Activated CD4-positive, alpha-beta memory T cell treated with anti-CD3 and anti-CD28 coated beads for 36 hours (primary cell): ENCODE data around the gene PLXNA2. TPM values are rescaled to one million over a fixed set of nuclear protein-coding genes. Genes with fewer than 3 reads are reported as not detected.

Experiments used
- CTCF ChIA-PET: fragments of 350-600 bp; sonication (Branson Sonifier 250); formaldehyde crosslinking; loops from one replicate; lab custom pipeline; 2021; ENCODE audit warnings: antibody characterized with exemption, inconsistent platforms; lab: Charles Lee
- POLR2A ChIA-PET: fragments of 350-600 bp; sonication (Branson Sonifier 250); formaldehyde crosslinking; loops from one replicate; lab custom pipeline; 2021; ENCODE audit warnings: antibody characterized with exemption; lab: Charles Lee
- DNase-seq: peaks from one replicate; pipeline ENCODE4 v3.0.0-alpha.2; 2020
- H3K27ac Mint-ChIP-seq: one replicate; pipeline ENCODE4 v1.8.0; 2021; ENCODE audit warnings: mixed read lengths
- H3K27me3 Mint-ChIP-seq: one replicate; pipeline ENCODE4 v1.8.0; 2021; ENCODE audit warnings: mixed read lengths
- H3K36me3 Mint-ChIP-seq: one replicate; pipeline ENCODE4 v1.8.0; 2021; ENCODE audit warnings: mixed read lengths
- H3K4me1 Mint-ChIP-seq: one replicate; pipeline ENCODE4 v1.8.0; 2021; ENCODE audit warnings: low read depth, mixed read lengths
- H3K4me3 Mint-ChIP-seq: one replicate; pipeline ENCODE4 v1.8.0; 2021; ENCODE audit warnings: mild to moderate bottlenecking, mixed read lengths
- H3K9me3 Mint-ChIP-seq: one replicate; pipeline ENCODE4 v1.8.0; 2021; ENCODE audit warnings: mixed read lengths
- intact Hi-C: fragments of 100-400 bp; cut with micrococcal nuclease; formaldehyde crosslinking; loops from one replicate; pipeline ENCODE4 v1.15.1; 2023
- total RNA-seq, 2 experiments: library from RNA; stranded (reverse); gene quantifications; one replicate each; pipeline ENCODE4 v1.2.3, GENCODE V29; 2021

The PLXNA2 gene
- total RNA-seq, 2 experiments from 2014 or later, result 0.29 to 0.34 TPM

- H3K4me3 Mint-ChIP-seq, result no peak overlapping the region
- intact Hi-C loops, result no loop called here
Observed at GRCh38 chr1:208008534-208008933, 235.7 kb downstream of the PLXNA2 start.

DNA sequence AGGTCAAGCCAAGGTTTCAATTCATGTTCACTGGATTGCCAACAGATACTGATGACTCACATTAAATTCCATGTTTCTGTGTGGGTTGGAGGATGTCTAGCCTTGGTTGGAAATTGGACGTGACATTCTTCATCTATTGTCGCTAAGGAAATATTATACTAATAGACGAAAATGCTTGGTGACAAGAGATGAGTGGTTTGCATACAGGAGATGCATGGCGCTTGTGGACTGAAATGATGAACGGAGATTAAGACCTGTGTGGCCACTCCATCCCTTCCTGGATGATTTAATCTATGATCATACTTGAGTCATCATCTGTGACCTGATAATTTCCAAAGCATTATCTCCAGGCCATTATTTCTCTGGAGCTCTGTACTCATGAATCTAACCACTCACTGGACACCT, 236.2 kb downstream of the PLXNA2 start:
- H3K27me3 Mint-ChIP-seq, result no peaks in the 10 kb centered on the region
- CTCF ChIA-PET, result interaction anchor here (1.3 to 4.8 kb wide), 2 partner anchors 10 to 45 kb away, joined by 3 to 26 read pairs; no protein-coding TSS in a partner anchor
- no peaks in the 10 kb centered on the region for H3K36me3 Mint-ChIP-seq
- H3K4me1 Mint-ChIP-seq, result no peaks in the 10 kb centered on the region
- no peak overlapping the region for H3K27ac Mint-ChIP-seq
- H3K4me3 Mint-ChIP-seq, result no peak overlapping the region
- POLR2A ChIA-PET, result no interaction called here
- H3K9me3 Mint-ChIP-seq, result no peaks in the 10 kb centered on the region
- intact Hi-C loops, result no loop called here
- no peak for DNase-seq

More at GRCh38 chr1:208008534-208008933, 235.7 kb downstream of the PLXNA2 start:
- H3K4me1 Mint-ChIP-seq, result no peaks in the 10 kb centered on the region
- H3K9me3 Mint-ChIP-seq, result no peaks in the 10 kb centered on the region
- H3K27me3 Mint-ChIP-seq, result no peaks in the 10 kb centered on the region
- POLR2A ChIA-PET, result interaction anchor here (1.1 kb wide), 1 partner anchor 45 kb away, joined by 3 read pairs; no protein-coding TSS in a partner anchor
- DNase-seq, result no peak
- H3K27ac Mint-ChIP-seq, result no peak overlapping the region
- H3K36me3 Mint-ChIP-seq, result no peaks in the 10 kb centered on the region
- CTCF ChIA-PET, result interaction anchor here (0.6 to 4.8 kb wide), 2 partner anchors 11 to 212 kb away, joined by 4 to 26 read pairs; no protein-coding TSS in a partner anchor

GRCh38 chr1:208007319-208007937, 236.8 kb downstream of the PLXNA2 start:
- H3K9me3 Mint-ChIP-seq, result no peaks in the 10 kb centered on the region
- no peak overlapping the region for H3K27ac Mint-ChIP-seq
- H3K4me1 Mint-ChIP-seq, result no peaks in the 10 kb centered on the region
- ChIA-PET CTCF (interaction anchor here (1.3 to 4.8 kb wide), 2 partner anchors 9 to 44 kb away, joined by 3 to 26 read pairs; no protein-coding TSS in a partner anchor), POLR2A (no interaction called here)
- H3K4me3 Mint-ChIP-seq, result no peak overlapping the region
- H3K36me3 Mint-ChIP-seq, result no peaks in the 10 kb centered on the region
- no peaks in the 10 kb centered on the region for H3K27me3 Mint-ChIP-seq
- no peak for DNase-seq
- intact Hi-C loops, result no loop called here

- intact Hi-C loops, result no loop called here
- no peaks in the 10 kb centered on the region for H3K9me3 Mint-ChIP-seq
- POLR2A ChIA-PET, result no interaction called here
- no peaks in the 10 kb centered on the region for H3K4me1 Mint-ChIP-seq
- H3K4me3 Mint-ChIP-seq, result no peak overlapping the region
- no peak for DNase-seq
- CTCF ChIA-PET, result interaction anchor here (0.6 to 4.8 kb wide), 2 partner anchors 8 to 16 kb away, joined by 3 to 26 read pairs; no protein-coding TSS in a partner anchor
- no peaks in the 10 kb centered on the region for H3K27me3 Mint-ChIP-seq
- no peak overlapping the region for H3K27ac Mint-ChIP-seq
- no peaks in the 10 kb centered on the region for H3K36me3 Mint-ChIP-seq
Observed at GRCh38 chr1:208006258-208006920, 237.8 kb downstream of the PLXNA2 start.

DNA sequence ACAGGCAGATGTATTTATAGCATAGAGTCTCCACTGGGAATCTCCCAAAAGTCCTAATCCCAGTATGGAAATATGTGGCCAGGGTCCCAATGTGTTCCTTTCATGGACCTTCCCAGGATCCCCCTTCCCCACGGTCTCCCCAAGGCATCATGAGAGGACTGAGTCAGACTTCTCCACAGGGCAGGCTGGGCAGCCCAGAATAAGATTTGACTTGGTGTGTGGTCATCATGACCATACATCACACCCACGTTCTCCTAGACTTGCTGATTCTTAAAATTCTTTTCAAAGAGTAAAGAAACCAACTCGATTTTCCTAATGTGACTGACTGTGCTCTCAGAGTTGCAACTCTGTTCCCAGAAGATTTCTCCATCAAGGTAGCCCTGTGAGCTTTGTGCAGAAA, 239.3 kb downstream of the PLXNA2 start:
- intact Hi-C loops, result no loop called here
- CTCF ChIA-PET, result no interaction called here

GRCh38 chr1:208003241-208003640, 240.9 kb downstream of the PLXNA2 start:
- CTCF ChIA-PET, result interaction anchor here (1.1 to 1.2 kb wide), 2 partner anchors 10 to 20 kb away, joined by 3 to 5 read pairs; no protein-coding TSS in a partner anchor
- no peak for DNase-seq
- POLR2A ChIA-PET, result no interaction called here
- H3K27ac Mint-ChIP-seq, result no peak overlapping the region
- H3K27me3 Mint-ChIP-seq, result no peaks in the 10 kb centered on the region
- no peaks in the 10 kb centered on the region for H3K9me3 Mint-ChIP-seq
- no peak overlapping the region for H3K4me3 Mint-ChIP-seq
- H3K4me1 Mint-ChIP-seq, result no peaks in the 10 kb centered on the region
- intact Hi-C loops, result no loop called here
- no peaks in the 10 kb centered on the region for H3K36me3 Mint-ChIP-seq

More for the DNA sequence above, 239.3 kb downstream of the PLXNA2 start:
- Mint-ChIP-seq H3K4me1 (no peaks in the 10 kb centered on the region), H3K27me3 (no peaks in the 10 kb centered on the region), H3K36me3 (no peaks in the 10 kb centered on the region), H3K4me3 (no peak overlapping the region), H3K27ac (no peak overlapping the region), H3K9me3 (no peaks in the 10 kb centered on the region)
- POLR2A ChIA-PET, result no interaction called here
- DNase-seq, result no peak

- H3K9me3 Mint-ChIP-seq, result no peaks in the 10 kb centered on the region
- H3K27ac Mint-ChIP-seq, result no peak overlapping the region
- no peak overlapping the region for H3K4me3 Mint-ChIP-seq
- no peaks in the 10 kb centered on the region for H3K36me3 Mint-ChIP-seq
- no peaks in the 10 kb centered on the region for H3K4me1 Mint-ChIP-seq
- DNase-seq, result no peak
- ChIA-PET POLR2A (no interaction called here), CTCF (interaction anchor here (0.9 kb wide), 1 partner anchor 10 kb away, joined by 3 read pairs; no protein-coding TSS in a partner anchor)
- intact Hi-C loops, result no loop called here
- H3K27me3 Mint-ChIP-seq, result no peaks in the 10 kb centered on the region
Observed at GRCh38 chr1:208002672-208003071, 241.5 kb downstream of the PLXNA2 start.

DNA sequence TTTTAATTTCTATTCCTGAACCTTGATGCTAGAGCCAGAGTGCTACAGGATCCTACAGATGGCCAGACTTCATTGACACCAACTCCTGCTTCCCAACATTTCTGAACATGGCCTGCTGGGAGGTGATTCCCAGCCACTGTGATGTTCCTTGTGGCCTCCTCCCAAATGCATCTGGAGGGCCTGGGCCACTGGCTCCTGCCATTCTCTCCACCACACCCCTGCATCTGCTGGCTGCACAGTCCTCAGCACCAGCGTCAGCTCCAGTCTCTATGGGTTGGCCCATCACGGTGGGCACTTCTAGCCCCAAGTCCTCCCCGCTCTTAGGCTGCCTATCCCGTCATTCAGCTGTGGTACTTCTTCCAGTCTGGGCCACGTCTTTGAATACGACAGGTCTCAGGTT, 242.1 kb downstream of the PLXNA2 start:
- no peak for DNase-seq
- POLR2A ChIA-PET, result no interaction called here
- Mint-ChIP-seq H3K4me3 (no peak overlapping the region), H3K9me3 (no peaks in the 10 kb centered on the region), H3K36me3 (no peaks in the 10 kb centered on the region), H3K27ac (no peak overlapping the region), H3K27me3 (no peaks in the 10 kb centered on the region), H3K4me1 (no peaks in the 10 kb centered on the region)
- intact Hi-C loops, result no loop called here
- CTCF ChIA-PET, result interaction anchor here (0.9 to 2.0 kb wide), 2 partner anchors 9 to 117 kb away, joined by 3 to 9 read pairs; no protein-coding TSS in a partner anchor

GRCh38 chr1:208000504-208000903, 243.7 kb downstream of the PLXNA2 start:
- Mint-ChIP-seq H3K4me1 (no peaks in the 10 kb centered on the region), H3K27me3 (no peaks in the 10 kb centered on the region), H3K27ac (no peak overlapping the region), H3K36me3 (no peaks in the 10 kb centered on the region), H3K9me3 (no peaks in the 10 kb centered on the region), H3K4me3 (no peak overlapping the region)
- intact Hi-C loops, result no loop called here
- DNase-seq, result no peak
- ChIA-PET POLR2A (no interaction called here), CTCF (interaction anchor here (1.1 to 3.2 kb wide), 5 partner anchors 21 to 245 kb away, joined by 3 to 12 read pairs (median 4); no protein-coding TSS in a partner anchor)

- Mint-ChIP-seq H3K36me3 (no peaks in the 10 kb centered on the region), H3K27me3 (peaks cover 1% of the 10 kb centered on the region), H3K4me3 (no peak overlapping the region), H3K27ac (no peak overlapping the region), H3K9me3 (no peaks in the 10 kb centered on the region), H3K4me1 (no peaks in the 10 kb centered on the region)
- DNase-seq, result no peak
- intact Hi-C loops, result no loop called here
- ChIA-PET POLR2A (no interaction called here), CTCF (interaction anchor here (1.0 to 3.2 kb wide), 6 partner anchors 22 to 245 kb away, joined by 3 to 19 read pairs (median 6); no protein-coding TSS in a partner anchor)
Observed at GRCh38 chr1:207999972-208000371, 244.2 kb downstream of the PLXNA2 start.

GRCh38 chr1:207999274-207999915, 244.8 kb downstream of the PLXNA2 start:
- H3K27ac Mint-ChIP-seq, result no peak overlapping the region
- H3K4me3 Mint-ChIP-seq, result no peak overlapping the region
- DNase-seq, result no peak
- H3K36me3 Mint-ChIP-seq, result no peaks in the 10 kb centered on the region
- ChIA-PET POLR2A (no interaction called here), CTCF (interaction anchor here (0.6 to 3.2 kb wide), 7 partner anchors 36 to 1176 kb away, joined by 3 to 19 read pairs (median 3); no protein-coding TSS in a partner anchor)
- no peaks in the 10 kb centered on the region for H3K4me1 Mint-ChIP-seq
- intact Hi-C loops, result no loop called here
- H3K27me3 Mint-ChIP-seq, result peaks cover 1% of the 10 kb centered on the region
- H3K9me3 Mint-ChIP-seq, result no peaks in the 10 kb centered on the region

DNA sequence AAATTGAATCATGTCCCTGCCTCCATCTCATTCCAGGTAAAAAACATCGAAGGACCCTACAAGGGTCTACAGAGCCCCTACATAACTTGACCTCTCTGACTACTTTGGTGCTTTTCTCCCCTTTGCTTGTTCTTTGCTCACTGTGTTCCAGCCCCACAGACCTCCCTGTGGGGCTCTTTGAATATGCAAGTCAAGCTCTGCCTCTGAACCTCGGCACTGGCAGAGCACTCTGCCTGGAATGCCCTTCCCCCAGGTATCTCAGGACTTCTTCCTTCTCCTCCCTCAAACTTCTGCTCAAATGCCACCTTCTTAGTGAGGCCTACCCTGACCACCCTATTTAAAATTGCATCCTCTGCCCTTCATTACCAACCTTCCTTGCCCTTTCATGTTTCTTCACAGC, 245.5 kb downstream of the PLXNA2 start:
- H3K9me3 Mint-ChIP-seq, result no peaks in the 10 kb centered on the region
- H3K27ac Mint-ChIP-seq, result no peak overlapping the region
- ChIA-PET POLR2A (no interaction called here), CTCF (interaction anchor here (0.6 to 3.2 kb wide), 15 partner anchors 10 to 247 kb away, joined by 3 to 42 read pairs (median 4); no protein-coding TSS in a partner anchor)
- peaks cover 3% of the 10 kb centered on the region for H3K27me3 Mint-ChIP-seq
- no peak for DNase-seq
- intact Hi-C loops, result no loop called here
- H3K4me3 Mint-ChIP-seq, result no peak overlapping the region
- no peaks in the 10 kb centered on the region for H3K4me1 Mint-ChIP-seq
- H3K36me3 Mint-ChIP-seq, result no peaks in the 10 kb centered on the region
